ENCODE results near the gene PEX11G.

DNA sequence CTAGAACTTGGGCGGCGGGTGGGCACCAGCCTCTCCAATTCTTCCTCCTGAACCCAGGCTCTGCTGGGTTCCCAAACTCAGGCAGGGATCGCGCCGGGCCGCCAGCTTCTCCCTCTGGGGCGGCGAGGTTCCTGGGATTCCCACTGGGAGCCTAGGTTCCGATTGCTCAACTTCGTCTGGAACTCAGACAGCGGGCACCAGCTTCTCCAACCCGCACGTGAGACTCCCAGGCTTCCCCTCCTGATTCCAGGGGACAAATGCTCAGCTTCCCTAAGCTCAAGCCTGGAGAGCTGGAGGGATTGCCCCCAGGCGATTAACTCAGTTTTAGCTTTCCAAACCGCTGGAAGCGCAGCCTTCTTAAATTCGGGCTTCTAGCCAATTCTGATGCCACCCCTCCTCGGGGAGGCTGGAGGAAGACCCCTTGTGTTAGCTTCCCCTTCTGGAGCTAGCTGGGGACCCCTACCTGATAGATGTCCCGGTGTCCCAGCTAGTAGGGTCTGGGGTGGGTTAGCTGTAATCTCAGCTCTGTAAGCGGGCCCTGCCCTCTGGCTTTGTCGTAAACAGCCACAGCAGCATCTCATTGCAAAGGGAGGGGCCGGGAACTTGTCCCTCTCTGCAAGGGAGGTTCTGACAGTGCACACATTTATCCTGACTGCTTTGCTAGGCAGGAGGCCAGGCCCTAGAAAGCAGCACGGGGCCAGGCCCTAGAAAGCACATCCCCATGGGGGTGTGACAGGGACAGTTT lies 34.3 kb upstream of the PEX11G start:
- TF ChIP-seq POLR2A (IDR thresholded peaks at IDR 0.05), result peak in 1 of 2 donors; percentile 4
- TF ChIP-seq, protein P1, sequence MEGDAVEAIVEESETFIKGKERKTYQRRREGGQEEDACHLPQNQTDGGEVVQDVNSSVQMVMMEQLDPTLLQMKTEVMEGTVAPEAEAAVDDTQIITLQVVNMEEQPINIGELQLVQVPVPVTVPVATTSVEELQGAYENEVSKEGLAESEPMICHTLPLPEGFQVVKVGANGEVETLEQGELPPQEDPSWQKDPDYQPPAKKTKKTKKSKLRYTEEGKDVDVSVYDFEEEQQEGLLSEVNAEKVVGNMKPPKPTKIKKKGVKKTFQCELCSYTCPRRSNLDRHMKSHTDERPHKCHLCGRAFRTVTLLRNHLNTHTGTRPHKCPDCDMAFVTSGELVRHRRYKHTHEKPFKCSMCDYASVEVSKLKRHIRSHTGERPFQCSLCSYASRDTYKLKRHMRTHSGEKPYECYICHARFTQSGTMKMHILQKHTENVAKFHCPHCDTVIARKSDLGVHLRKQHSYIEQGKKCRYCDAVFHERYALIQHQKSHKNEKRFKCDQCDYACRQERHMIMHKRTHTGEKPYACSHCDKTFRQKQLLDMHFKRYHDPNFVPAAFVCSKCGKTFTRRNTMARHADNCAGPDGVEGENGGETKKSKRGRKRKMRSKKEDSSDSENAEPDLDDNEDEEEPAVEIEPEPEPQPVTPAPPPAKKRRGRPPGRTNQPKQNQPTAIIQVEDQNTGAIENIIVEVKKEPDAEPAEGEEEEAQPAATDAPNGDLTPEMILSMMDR (IDR thresholded peaks at IDR 0.05 in 4 of 5, conservative IDR thresholded peaks at IDR 0.05 in 1 of 5), result no peak

Data from gastrocnemius medialis (tissue), 4 donors.